ENCODE results near the gene LIME1.

DNA sequence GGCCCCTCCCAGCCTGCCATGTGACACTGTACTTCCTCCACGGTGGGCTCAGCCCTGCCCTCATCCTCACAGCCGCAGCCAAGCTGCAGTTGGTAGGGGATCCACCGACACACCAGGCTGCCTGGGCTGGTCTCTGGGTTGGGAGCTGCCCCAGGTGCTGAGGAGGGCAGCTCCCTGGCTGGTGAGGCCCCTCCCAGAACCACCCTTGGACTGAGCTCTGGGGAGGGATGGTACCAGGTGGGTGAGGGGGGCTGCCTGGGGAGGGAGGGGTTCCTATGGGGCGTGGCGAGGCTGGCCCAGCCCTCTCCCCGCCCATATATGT, 40.2 kb upstream of the LIME1 start:
- TF ChIP-seq, protein P1, sequence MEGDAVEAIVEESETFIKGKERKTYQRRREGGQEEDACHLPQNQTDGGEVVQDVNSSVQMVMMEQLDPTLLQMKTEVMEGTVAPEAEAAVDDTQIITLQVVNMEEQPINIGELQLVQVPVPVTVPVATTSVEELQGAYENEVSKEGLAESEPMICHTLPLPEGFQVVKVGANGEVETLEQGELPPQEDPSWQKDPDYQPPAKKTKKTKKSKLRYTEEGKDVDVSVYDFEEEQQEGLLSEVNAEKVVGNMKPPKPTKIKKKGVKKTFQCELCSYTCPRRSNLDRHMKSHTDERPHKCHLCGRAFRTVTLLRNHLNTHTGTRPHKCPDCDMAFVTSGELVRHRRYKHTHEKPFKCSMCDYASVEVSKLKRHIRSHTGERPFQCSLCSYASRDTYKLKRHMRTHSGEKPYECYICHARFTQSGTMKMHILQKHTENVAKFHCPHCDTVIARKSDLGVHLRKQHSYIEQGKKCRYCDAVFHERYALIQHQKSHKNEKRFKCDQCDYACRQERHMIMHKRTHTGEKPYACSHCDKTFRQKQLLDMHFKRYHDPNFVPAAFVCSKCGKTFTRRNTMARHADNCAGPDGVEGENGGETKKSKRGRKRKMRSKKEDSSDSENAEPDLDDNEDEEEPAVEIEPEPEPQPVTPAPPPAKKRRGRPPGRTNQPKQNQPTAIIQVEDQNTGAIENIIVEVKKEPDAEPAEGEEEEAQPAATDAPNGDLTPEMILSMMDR (conservative IDR thresholded peaks at IDR 0.05; ENCODE audit: low read length): no peak
- no peak for TF ChIP-seq EZH2phosphoT487 (IDR thresholded peaks at IDR 0.05; ENCODE audit: borderline replicate concordance, low read depth, low read length)

All from OCI-LY7 (cell line).